HepG2 (cell line): ENCODE data around the gene ABCB6. TPM values are rescaled to one million over a fixed set of nuclear protein-coding genes. Genes with fewer than 3 reads are reported as not detected.

Source experiments
- ATF5 ChIP-seq: sonication (generic); formaldehyde crosslinking; IDR thresholded peaks from 2 replicates; pipeline ENCODE4 v1.4.0; 2020; ENCODE audit warnings: mild to moderate bottlenecking, low read depth, missing genetic modification reagents
- KDM3A ChIP-seq: IDR thresholded peaks from 2 replicates; pipeline ENCODE4 v1.6.1; 2018; ENCODE audit warnings: low read depth, missing compliant biosample characterization
- KLF6 ChIP-seq: IDR thresholded peaks from 2 replicates; pipeline ENCODE4 v1.8.0; 2016; ENCODE audit warnings: missing biosample characterization, missing genetic modification reagents
- LCORL ChIP-seq, 2 experiments: fragments of 450-650 bp in 1 of 2; sonication (generic) in 1 of 2; formaldehyde crosslinking in 1 of 2; IDR thresholded peaks; 2 replicates each; pipeline versions ENCODE4 v1.5.0 to v1.6.1; 2017 to 2020; ENCODE audit warnings: antibody characterized with exemption in 1 of 2, missing genetic modification reagents in 1 of 2
- NRL ChIP-seq: sonication (generic); formaldehyde crosslinking; IDR thresholded peaks from 2 replicates; pipeline ENCODE4 v1.5.0; 2020; ENCODE audit warnings: missing genetic modification reagents, mild to moderate bottlenecking, moderate library complexity, borderline replicate concordance
- SCMH1 ChIP-seq: sonication (generic); formaldehyde crosslinking; IDR thresholded peaks from 2 replicates; pipeline ENCODE4 v1.9.0; 2021; ENCODE audit warnings: missing genetic modification reagents, mild to moderate bottlenecking, borderline replicate concordance
- SIX4 ChIP-seq: sonication (generic); formaldehyde crosslinking; IDR thresholded peaks from 2 replicates; pipeline ENCODE4 v1.4.0; 2020; ENCODE audit warnings: missing genetic modification reagents
- SMARCC2 ChIP-seq: fragments of 450-650 bp; IDR thresholded peaks from 2 replicates; pipeline ENCODE4 v1.6.1; 2017; ENCODE audit warnings: antibody characterized with exemption, mild to moderate bottlenecking
- TBL1XR1 ChIP-seq: fragments of 150-350 bp; IDR thresholded peaks from 2 replicates; pipeline ENCODE4 v1.6.1; 2014; ENCODE audit warnings: borderline replicate concordance, low read length; ENCODE audit not compliant: partially characterized antibody
- TCF7 ChIP-seq: sonication (generic); IDR thresholded peaks from 2 replicates; pipeline ENCODE4 v1.6.1; 2016; ENCODE audit warnings: antibody characterized with exemption, low read depth
- TRIM24 ChIP-seq: sonication (generic); formaldehyde crosslinking; IDR thresholded peaks from 2 replicates; pipeline ENCODE4 v1.8.0; 2022; ENCODE audit warnings: mild to moderate bottlenecking, missing genetic modification reagents
- ZBTB7A ChIP-seq: sonication (generic); formaldehyde crosslinking; IDR thresholded peaks from 2 replicates; pipeline ENCODE4 v1.8.0; 2022; ENCODE audit warnings: mild to moderate bottlenecking, missing genetic modification reagents
- ZBTB8A ChIP-seq: sonication (generic); formaldehyde crosslinking; IDR thresholded peaks from 2 replicates; pipeline ENCODE4 v1.4.0; 2020; ENCODE audit warnings: mild to moderate bottlenecking, low read depth, missing genetic modification reagents, borderline replicate concordance
- ZNF468 ChIP-seq: sonication (generic); formaldehyde crosslinking; IDR thresholded peaks from 2 replicates; pipeline ENCODE4 v1.8.0; 2022; ENCODE audit warnings: mild to moderate bottlenecking, moderate library complexity, missing genetic modification reagents
- ZNF501 ChIP-seq: sonication (generic); formaldehyde crosslinking; IDR thresholded peaks from 2 replicates; pipeline ENCODE4 v1.5.1; 2020; ENCODE audit warnings: mild to moderate bottlenecking, moderate library complexity, missing genetic modification reagents
- ZNF761 ChIP-seq: sonication (generic); formaldehyde crosslinking; conservative IDR thresholded peaks from 2 replicates; pipeline ENCODE4 v1.4.0; 2020; ENCODE audit warnings: mild to moderate bottlenecking, missing genetic modification reagents
- polyA plus RNA-seq, 8 experiments: library from polyadenylated mRNA; depleted of rRNA in 3 of 8; stranded (reverse) in 7 of 8; unstranded in 1 of 8; fragments of >200 nt; fragmentation: Illumina TruSeq in 4 of 8; extraction: Trizol in 4 of 8; gene quantifications; 2 replicates each; pipeline versions ENCODE4 v1.2.1 to v1.2.3, GENCODE V29; 2011 to 2016; ENCODE audit warnings: low read depth in 4 of 8, missing spikeins in 1 of 8, mixed read lengths in 1 of 8; ENCODE audit not compliant: insufficient read depth in 1 of 8
- total RNA-seq, 5 experiments: library from RNA; depleted of rRNA; stranded (reverse); fragments of >200 nt; fragmentation: Illumina TruSeq; extraction: Trizol; gene quantifications; 2 replicates each; pipeline ENCODE4 v1.2.3, GENCODE V29; 2016; ENCODE audit warnings: low read depth in 1 of 5
- TF ChIP-seq, protein P1 (sequence below): sonication (generic); formaldehyde crosslinking; IDR thresholded peaks from 2 replicates; pipeline ENCODE4 v1.4.0; 2020; ENCODE audit warnings: mild to moderate bottlenecking, missing genetic modification reagents
- TF ChIP-seq, protein P2 (sequence below): sonication (generic); formaldehyde crosslinking; IDR thresholded peaks from 2 replicates; pipeline ENCODE4 v1.4.0; 2020; ENCODE audit warnings: missing genetic modification reagents, mild to moderate bottlenecking, borderline replicate concordance
- TF ChIP-seq, protein P3 (sequence below): sonication (generic); formaldehyde crosslinking; IDR thresholded peaks from 2 replicates; pipeline ENCODE4 v1.4.0; 2020; ENCODE audit warnings: mild to moderate bottlenecking, missing genetic modification reagents
- TF ChIP-seq, protein P4 (sequence below): sonication (generic); formaldehyde crosslinking; conservative IDR thresholded peaks from 2 replicates; pipeline ENCODE4 v1.4.0; 2020; ENCODE audit warnings: missing genetic modification reagents

ABCB6 gene
- total and polyA plus RNA-seq, 2 of the 13 experiments (the other 11 are each of a cell fraction or from before 2014, with no cell fraction given) = 91.1 to 137 TPM

GRCh38 chr2:219253753-219254589 lies 35.2 kb upstream of the ABCB6 start, which contains the start of gene TUBA4A (continued):
- TF ChIP-seq ZBTB8A (no peak), TRIM24 (CRISPR knock-in tag) (no peak), SMARCC2 (no peak), ZBTB7A (CRISPR knock-in tag) (peak; percentile 62; the same call in 1 of the 2 replicates), ZNF468 (CRISPR knock-in tag) (no peak), ZNF501 (CRISPR knock-in tag) (peak; percentile 78), TBL1XR1 (no peak), SIX4 (no peak), KDM3A (0 out of 2 replicates have a peak, but pooled peaks have one; percentile 17), LCORL (IDR thresholded peaks at IDR 0.05) (no peak), LCORL (CRISPR knock-in tag; IDR thresholded peaks at IDR 0.05) (peak; percentile 73), ATF5 (CRISPR knock-in tag) (no peak), ZNF761 (0 out of 2 replicates have a peak, but pooled peaks have one; percentile 59), NRL (CRISPR knock-in tag) (no peak; the same call in 1 of the 2 replicates), SCMH1 (no peak), TCF7 (no peak), KLF6 (CRISPR knock-in tag) (peak; percentile 30; the same call in 1 of the 2 replicates)
- TF ChIP-seq, protein P1, sequence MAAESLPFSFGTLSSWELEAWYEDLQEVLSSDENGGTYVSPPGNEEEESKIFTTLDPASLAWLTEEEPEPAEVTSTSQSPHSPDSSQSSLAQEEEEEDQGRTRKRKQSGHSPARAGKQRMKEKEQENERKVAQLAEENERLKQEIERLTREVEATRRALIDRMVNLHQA (CRISPR knock-in tag) = no peak
- TF ChIP-seq, protein P2, sequence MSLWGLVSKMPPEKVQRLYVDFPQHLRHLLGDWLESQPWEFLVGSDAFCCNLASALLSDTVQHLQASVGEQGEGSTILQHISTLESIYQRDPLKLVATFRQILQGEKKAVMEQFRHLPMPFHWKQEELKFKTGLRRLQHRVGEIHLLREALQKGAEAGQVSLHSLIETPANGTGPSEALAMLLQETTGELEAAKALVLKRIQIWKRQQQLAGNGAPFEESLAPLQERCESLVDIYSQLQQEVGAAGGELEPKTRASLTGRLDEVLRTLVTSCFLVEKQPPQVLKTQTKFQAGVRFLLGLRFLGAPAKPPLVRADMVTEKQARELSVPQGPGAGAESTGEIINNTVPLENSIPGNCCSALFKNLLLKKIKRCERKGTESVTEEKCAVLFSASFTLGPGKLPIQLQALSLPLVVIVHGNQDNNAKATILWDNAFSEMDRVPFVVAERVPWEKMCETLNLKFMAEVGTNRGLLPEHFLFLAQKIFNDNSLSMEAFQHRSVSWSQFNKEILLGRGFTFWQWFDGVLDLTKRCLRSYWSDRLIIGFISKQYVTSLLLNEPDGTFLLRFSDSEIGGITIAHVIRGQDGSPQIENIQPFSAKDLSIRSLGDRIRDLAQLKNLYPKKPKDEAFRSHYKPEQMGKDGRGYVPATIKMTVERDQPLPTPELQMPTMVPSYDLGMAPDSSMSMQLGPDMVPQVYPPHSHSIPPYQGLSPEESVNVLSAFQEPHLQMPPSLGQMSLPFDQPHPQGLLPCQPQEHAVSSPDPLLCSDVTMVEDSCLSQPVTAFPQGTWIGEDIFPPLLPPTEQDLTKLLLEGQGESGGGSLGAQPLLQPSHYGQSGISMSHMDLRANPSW (CRISPR knock-in tag) = no peak
- TF ChIP-seq, protein P3, sequence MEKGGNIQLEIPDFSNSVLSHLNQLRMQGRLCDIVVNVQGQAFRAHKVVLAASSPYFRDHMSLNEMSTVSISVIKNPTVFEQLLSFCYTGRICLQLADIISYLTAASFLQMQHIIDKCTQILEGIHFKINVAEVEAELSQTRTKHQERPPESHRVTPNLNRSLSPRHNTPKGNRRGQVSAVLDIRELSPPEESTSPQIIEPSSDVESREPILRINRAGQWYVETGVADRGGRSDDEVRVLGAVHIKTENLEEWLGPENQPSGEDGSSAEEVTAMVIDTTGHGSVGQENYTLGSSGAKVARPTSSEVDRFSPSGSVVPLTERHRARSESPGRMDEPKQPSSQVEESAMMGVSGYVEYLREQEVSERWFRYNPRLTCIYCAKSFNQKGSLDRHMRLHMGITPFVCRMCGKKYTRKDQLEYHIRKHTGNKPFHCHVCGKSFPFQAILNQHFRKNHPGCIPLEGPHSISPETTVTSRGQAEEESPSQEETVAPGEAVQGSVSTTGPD (CRISPR knock-in tag) = no peak
- TF ChIP-seq, protein P4, sequence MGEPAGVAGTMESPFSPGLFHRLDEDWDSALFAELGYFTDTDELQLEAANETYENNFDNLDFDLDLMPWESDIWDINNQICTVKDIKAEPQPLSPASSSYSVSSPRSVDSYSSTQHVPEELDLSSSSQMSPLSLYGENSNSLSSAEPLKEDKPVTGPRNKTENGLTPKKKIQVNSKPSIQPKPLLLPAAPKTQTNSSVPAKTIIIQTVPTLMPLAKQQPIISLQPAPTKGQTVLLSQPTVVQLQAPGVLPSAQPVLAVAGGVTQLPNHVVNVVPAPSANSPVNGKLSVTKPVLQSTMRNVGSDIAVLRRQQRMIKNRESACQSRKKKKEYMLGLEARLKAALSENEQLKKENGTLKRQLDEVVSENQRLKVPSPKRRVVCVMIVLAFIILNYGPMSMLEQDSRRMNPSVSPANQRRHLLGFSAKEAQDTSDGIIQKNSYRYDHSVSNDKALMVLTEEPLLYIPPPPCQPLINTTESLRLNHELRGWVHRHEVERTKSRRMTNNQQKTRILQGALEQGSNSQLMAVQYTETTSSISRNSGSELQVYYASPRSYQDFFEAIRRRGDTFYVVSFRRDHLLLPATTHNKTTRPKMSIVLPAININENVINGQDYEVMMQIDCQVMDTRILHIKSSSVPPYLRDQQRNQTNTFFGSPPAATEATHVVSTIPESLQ = no peak
